KG1 (cell line): Measurements from ENCODE around the gene TTYH2.
A peak's percentile ranks its signal among the peaks of the same experiment; 100 is the strongest.

Experiments
- DNase-seq: peaks from one replicate; lab custom pipeline; 2025; lab: John Stamatoyannopoulos, UW

The TTYH2 gene

DNA sequence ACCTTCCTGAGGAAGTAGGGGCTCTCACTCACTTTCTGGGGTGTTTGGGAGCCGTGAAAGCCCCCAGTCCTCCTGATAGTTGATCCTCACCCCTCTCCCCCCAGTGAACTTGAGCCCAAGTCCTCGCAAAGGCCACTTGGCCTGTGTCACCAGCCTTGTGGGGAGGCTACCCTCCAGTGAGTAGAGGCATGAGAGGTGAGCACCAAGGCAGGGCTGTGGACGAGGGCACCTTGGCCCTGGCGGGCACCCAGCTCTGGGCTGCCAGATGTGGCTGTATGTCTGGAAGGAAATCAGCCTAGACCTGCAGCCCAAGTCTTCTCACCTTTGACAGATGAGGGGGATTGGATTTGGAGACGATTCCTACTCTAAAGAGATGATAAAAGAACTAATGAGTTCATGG, 3.1 kb downstream of the TTYH2 start:
- no peak for DNase-seq

DNA sequence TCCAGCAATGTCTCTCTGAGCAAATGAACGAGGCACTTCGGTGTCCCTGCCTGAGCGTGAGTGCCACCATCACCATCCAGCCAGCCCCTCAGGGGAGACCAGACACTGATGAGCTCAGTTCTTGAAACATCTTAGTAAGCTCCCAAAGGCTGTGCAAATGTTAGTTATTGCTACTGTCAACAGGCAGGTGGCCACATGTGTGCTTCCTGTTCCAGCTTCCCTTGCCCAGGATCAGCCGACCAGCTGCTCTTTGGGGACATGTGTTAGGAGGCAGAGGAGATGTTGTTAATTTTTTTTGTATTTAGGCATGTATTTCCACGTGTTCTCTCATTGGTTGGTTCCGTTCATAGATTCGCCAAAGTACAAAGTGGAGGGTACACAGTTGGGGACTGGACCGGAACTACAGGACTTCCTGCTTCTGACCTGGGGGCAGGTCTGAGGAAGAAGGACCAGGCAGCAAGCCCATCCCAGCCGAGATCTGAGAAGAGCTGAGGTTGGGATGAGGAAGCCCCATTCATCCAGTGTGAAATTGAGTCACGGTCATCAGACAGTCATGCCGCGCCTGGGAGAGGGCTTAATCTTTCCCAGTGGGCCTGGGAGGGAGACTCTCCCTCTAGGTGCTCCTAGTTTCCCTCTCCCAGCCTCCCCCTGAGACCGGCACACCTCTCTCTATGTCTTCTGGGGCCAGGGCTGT, 3.8 kb downstream of the TTYH2 start:
- DNase-seq: no peak

DNA sequence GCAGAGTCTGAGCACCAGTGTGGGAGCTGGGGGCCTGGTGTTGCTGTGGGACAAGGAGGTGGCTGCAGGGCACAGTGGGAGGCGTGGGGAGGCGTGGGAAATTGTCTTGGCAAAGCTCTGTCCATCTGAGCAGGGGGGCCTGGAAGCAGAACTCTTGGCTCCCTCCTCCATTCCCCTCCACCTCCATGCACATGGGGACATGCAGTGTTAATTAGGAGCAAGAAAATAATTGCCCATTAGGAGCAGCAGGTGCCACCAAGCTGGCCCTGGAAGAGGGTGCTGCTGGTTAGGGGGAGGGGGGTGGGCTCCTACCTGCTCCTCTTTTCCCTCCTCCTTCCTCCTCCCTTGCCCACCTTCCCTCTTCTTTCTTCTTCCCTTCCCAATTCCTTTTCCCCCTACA, 4.5 kb downstream of the TTYH2 start:
- DNase-seq: no peak

DNA sequence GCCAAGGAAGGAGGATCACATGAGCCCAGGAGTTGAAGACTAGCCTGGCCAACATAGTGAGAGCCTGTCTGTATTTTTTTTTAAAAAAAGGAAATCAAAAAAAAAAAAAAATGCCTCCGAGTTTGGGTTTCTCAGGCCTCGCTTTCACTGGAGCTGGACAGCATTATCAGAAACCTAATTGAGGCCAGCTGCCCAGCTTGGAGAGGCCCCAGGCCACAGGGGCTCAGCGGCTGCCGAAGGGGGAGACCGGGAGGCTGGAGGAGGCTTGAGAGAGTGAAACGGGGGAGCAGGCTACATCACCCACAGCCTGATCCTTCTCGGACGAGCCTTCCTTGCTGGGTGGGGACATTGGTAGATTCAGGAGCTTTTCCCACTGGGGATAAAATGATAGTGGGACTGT, 5.1 kb downstream of the TTYH2 start:
- no peak for DNase-seq

DNA sequence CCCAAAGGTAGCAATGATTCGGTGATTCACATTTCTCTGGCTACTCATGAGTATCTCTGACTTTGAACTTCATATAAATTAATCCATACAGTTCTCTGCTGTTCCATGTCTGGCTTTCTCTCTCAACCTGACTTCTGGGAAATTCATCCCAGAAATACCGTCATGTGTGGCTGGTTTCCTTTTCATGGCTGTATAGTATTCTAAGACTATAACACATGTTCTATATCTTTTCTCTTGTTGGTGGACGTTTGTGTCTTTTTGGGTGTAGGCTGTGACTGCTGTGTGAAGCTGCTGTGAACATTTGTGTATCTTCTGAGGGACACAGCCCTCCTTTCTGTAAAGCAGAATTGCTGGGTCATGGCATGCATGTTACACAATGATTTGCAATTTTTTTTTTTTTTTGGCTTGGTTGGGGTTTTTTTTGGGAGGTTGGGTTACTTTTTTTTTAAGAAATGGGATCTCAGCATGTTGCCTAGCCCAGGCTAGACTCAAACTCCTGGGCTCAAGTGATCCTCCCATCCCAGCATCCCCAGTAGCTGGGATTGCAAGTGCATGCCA, 6.3 kb downstream of the TTYH2 start:
- no peak for DNase-seq

DNA sequence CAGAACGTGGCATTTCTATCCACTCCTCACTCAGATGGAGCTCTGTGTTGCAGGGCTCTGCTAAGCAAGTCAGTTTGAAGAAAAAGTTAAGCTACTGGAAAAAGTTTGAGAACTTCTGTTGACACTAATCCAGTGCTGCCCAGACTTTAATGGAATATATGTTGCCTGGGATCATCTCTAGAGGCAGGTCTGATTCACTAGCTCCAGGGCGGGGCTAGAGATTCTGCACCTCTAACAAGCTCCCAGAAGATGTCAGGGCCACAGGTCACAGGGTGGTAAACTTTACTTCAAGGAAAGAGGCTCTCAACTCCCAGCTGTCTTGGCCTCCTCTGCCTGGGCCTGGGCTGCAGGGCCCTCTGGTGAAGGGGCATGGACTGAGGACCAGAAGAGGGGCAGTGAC, 6.8 kb downstream of the TTYH2 start:
- no peak for DNase-seq

DNA sequence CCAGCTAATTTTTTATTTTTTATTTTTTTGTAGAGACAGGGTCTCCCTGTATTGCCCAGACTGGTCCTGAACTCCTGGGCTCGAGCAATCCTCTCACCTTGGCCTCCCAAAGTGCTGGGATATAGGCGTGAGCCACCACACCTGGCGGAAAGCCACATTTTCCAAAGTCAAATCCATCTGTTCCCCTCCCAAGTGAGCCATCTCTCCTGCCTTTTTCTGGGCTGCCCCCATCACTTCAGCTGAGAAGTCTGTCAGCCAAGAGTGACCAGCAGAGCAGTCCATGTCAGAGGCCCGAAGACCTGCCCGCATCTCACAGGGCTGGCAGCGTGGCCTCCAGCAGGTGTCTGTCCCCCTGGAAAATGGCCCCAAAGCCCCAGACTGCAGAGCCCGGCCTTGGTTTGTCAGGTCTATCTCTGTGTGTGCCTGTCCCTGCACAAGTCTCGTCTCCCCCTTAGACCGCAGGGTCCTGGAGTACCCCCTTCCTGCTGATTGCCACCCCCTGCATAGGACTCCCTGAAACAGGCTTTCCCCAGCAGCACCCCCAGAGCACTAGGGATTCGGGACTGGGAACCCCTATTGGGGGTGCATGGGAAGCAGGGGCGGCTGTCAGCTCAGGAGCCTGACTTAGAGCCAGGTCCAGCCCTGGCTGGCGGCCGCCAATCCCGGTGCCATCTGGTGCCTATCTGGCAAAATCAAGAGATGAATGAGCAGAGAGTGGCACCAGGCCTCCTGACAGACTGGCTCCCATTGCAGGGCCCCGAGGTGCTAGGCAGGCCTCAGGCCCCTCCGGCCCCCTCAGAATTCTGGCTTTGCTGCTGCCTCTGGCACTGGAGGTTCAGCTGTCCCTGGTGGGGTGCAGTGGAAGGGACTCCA, 7.8 kb downstream of the TTYH2 start:
- no peak for DNase-seq

DNA sequence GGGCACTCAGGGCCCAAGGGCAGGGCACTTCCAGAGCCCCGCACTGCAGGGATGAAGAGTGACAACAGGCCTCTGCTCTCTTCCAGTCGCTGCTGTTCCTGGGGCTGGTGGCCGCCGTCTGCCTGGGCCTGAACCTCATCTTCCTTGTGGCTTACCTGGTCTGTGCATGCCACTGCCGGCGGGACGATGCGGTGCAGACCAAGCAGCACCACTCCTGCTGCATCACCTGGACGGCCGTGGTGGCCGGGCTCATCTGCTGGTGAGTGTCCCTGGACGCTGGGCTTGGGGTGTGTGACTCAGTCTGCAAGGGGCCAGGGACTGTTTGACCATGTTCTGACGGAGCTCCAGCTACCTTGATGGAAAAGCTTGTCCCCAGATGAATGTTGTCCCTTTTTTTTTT, 9.0 kb downstream of the TTYH2 start:
- DNase-seq: no peak

DNA sequence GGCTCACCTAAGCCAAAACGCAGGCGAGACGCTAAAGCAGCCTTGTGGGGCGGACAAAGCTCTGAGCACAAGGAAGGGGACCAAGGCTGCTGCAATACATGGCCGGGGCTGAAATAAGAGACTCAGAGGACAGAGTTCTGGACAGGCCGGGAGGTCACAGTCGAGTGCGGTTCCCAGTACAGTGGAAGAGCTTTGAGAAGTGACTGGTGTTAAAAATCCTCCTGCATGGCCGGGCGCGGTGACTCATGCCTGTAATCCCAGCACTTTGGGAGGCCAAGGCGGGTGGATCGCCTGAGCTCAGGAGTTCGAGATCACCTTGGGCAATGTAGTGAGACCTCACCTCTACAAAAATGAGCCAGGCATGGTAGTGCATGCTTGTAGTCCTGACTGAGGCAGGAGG, 10.5 kb downstream of the TTYH2 start:
- no peak for DNase-seq

DNA sequence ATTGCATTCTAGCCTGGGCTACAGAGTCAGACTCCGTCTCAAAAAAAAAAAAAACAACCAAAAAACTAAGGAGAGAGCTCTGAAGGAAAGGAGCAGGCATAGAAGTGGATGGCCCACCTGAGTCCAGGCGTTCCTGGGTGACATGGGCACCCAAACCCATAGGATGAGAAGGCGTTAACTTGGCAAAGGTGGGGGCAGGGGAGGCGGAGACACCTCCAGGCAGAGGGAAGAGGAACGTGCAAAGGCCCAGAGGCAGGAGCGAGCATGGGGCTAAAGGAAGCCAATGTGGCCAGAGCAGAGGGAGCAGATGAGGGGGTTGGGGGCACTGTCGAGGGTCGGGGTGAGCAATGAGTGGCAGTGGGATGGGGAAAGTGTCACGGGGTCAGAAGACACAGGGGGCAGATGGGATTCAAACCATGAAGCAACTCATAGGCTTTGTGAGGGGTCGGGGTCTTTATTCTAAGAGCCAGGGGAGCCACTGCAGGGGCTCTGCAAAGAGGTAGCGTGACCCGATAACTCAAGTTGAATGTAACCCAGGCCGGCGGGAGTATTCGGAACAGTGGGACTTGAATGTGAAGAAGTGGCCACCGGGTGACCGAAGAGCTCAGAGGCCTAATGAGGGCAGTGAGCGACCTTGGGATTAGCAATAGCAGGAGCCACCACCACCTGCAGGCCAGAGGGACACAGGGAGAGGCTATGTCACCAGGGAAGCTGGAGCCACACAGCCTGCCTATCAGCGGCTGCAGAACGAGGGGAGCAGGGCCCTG, 11.8 kb downstream of the TTYH2 start:
- DNase-seq: no peak

DNA sequence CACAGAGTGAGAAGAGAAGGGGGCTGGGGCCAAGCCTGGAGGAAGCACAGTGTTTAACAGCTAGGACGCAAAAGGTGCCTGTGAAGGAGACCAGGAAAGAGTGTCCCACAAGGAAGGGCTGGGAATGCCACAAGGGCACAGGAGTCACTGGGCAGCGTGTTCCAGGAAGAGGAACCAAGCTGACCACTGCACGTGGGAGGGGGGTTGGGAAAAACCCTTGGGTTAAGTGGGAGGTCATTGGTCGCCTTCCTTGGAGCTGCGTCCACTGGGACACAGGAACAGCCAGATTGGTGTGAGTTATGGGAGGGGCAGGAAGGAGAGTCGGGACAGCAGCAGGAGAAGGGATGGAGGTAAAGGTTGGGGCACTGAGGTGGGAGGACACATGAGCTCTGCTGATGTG, 12.9 kb downstream of the TTYH2 start:
- no peak for DNase-seq

DNA sequence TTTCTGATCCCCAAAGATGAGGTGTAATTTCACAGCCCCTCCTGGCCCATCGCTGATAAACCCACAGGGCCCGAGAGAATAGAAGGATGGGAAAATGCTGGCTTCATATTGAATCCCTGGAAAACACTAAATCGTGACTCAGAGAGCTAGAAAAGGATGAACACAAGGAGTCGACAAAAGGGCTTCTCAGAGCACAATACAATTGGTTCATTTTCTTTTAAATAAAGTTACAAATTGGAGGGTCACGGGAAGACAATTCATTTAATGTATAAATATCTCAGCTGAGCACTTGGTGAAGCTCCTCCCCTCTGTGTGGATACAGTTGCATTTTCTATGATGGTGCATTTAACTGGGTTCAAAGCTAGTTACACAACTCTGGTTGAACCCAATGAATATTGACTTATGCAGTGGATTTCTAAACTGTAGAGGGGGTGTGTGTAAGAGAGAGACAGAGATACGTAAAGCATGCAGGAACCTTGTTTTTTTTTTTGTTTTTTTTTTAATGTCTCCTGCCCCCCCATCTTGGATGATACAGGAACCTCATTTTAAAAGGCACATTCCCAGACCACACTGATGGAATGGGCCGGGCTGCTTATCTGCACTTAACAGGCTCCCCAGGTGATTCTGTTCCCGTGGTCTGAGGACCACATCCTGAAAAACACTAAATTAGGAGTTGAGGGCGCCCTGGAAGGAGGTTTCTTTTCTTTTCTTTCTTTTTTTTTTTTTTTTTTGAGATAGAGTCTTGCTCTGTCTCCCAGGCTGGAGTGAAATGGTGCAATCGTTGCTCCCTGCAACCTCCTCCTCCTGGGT, 14.1 kb downstream of the TTYH2 start:
- DNase-seq: no peak

DNA sequence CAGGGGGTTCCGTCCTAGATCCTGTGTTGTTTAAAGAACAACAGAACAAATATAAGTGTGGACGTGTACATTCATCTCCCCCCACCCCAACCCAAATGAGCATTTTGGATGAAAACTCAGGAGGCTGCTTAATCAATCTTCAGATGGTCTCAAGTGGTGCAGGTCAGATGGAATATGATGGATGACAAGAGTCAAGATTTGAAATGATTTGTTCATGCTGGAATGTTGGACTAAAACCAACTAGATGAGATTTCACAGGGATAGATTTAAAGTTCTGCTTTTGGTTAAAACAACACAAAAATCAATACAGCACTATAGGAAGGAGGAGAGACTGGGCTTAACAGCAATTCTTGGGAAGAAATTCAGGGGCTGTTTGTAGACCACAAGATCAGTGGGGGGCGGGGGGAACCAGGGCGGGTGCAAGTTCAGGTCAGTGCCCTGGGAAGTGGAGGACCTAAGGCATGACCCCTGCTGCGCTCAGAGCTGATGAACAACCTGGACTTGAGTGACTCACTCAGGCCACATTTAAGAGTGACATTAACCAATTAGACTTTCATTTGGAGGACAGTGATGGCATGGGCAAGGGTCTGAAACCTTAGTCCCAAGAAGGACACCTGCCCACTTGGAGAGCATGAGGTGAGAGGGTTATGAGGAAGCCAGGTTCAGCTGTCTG, 15.1 kb downstream of the TTYH2 start:
- DNase-seq: no peak

DNA sequence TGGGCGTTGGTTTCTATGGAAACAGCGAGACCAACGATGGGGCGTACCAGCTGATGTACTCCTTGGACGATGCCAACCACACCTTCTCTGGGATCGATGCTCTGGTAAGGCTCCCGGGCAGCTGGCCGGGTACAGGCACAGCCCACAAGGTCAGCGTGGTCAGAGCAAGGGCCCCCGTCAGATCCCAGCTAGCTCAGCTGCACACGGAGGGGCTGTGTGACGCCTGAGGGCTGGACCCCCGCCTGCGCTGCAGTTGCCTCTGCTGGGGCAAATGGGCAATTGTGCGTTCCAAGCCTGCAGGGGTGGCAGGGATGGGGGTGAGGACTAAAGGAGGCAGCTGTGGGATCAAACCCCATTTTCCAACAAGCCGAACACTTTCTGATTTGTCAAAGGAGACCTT, 17.5 kb downstream of the TTYH2 start:
- no peak for DNase-seq

DNA sequence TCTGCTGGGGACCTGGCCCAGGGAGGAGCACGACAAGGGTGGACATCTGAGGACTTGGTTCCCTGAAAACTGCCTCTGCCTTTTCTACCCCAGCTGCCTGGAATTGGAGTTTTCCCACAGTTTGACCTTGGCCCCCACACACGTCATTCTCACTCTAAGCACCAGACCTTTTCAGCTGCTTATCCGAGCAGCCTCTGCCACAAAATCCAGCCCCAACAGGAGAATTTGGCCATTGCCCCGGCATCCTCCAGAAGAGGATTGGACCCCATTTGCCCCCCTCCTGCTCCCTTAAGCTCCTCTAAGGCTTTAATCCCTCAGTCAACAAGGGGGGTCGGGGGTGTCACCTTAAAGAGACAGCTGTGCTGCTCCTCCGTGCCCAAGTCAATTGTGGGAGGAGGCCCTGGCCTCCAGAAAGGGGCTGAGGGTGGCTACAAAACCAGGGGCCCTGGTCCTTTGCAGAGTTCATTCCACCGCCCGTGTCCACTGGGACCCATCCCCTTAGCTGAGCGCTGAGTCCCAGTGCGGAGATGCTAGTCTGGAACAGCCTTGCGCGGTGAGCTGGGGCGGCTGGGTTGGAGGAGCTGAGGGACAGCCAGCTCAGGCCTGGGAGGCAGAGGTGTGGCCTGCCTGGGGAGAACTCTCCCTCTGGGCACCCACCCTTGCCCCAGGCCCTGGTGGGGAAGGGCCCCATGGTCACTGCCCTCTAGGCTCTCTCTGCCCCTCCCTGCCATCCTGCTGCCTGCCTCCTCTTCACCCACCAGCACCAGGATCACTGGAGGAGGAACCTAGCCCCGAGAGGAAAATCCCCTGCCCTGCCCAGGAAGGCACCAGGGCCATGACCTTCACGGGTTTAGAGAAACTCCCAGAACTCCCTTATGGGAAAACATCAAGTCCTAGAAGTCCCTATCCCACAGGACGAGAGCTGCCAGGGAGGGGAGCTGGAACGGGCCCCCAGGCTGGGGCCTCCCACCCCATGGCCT, 18.8 kb downstream of the TTYH2 start:
- no peak for DNase-seq

DNA sequence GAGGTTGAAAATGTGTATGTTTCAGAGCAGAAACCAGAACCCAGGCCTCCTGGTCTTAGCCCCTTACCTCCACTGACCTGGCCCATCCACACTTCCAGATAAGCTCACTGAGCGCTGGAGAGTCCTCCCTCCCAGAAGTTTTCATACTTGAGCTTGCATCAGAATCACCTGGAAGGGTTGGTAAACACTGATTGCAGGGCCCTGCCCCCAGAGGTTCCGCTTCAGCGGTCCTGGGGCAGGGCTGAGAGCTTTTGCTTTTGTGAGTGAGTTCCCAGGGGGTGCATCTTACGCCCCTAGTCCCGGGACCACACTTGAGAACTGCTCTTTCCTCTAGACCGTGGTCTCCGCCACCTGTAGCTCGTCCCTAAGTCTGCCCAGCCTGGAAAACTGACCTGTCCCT, 20.6 kb downstream of the TTYH2 start:
- no peak for DNase-seq

DNA sequence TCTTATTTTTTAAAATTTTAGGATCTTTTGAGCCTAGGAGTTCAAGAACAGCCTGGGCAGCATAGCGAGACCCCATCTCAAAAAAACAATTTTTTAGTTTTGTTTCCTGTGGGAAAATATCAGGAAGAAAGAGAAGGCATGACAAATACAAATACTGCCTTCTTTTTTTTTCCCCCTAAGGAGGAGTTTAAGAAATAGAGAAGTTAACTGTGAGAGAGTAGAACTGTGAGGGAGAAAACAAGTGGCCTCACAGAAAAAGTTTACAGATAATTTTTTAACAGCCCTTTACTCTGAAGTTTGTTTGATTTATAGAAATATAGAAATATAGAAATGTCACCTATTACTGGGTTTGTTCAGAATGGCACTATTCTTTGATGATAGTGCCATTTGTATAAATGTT, 21.1 kb downstream of the TTYH2 start:
- no peak for DNase-seq

DNA sequence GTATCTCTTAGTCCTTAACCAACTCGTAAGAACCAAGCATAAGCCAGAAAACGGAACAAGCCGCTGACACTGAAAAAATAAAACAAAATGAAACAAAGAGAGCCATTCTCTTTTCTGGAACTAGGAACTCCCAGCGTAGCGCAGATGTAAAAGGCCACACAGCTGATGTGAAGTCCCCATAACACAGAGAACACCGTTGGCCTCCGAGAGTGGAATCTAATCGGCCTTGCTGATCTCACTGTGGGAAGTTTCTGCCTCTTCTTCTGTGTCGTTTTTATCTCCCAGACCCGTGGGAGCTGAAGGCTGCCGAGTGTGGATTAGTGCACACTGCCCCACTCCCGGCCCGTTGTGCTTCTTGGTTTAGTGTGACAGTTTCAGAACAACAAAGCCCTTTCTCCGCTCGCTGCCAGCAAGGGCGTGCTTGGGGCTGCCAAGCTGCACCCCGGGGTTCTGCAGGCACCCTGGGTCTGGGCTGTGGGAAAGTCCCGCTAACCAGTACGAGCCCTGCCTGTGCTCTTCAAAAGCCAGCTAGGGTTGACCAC, 21.7 kb downstream of the TTYH2 start:
- peak; percentile 46 for DNase-seq

DNA sequence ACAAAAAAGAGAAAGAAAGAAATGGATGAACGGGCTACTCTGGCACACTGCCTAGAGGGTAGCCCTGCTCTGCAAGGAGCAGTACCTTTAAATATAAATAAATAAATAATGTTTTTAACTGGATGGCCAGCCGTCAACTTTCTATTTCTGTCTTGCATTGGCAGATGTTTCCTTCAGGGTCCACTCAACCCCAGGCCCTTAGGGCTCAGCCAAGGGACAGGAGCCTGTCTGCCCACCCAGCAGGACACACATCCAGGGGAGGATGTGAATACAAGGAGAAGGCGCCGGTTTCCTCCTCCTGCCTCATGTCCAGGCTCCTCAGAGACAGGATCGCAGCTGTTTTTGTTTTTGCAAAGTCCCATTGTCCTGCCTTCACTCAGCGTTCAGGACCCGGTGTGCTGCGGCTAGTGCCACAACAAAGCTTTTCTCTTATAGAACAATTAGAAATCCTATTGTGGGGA, 22.6 kb downstream of the TTYH2 start:
- no peak for DNase-seq

DNA sequence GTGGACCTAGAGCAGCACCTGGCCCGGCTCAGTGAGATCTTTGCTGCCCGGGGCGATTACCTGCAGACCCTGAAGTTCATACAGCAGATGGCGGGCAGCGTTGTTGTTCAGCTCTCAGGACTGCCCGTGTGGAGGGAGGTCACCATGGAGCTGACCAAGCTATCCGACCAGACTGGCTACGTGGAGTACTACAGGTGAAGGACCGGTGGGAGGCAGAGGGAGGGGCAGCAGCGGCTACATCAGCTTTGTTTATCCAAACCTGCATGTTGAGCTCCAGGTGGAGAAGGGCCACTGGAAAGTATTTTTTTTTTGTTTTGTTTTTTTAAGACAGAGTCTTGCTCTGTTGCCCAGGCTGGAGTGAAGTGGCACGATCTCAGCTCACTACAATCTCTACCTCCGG, 23.9 kb downstream of the TTYH2 start:
- no peak for DNase-seq
